Smooth muscle cell (in vitro differentiated cells): ENCODE measurements around the gene WDR27. TPM values are rescaled to one million over a fixed set of nuclear protein-coding genes. Genes with fewer than 3 reads are reported as not detected.

Experiments used
- DNase-seq: peaks from one replicate; lab custom pipeline; 2025; ENCODE audit not compliant: unreplicated experiment; lab: John Stamatoyannopoulos, UW
- H2AFZ ChIP-seq: fragments of 200-600 bp; sonication (generic); 2 replicates; pipeline ENCODE4 v1.6.0; 2016; ENCODE audit warnings: antibody characterized with exemption, low read depth, mild to moderate bottlenecking
- H3F3A ChIP-seq: fragments of 200-600 bp; sonication (generic); 2 replicates; pipeline ENCODE4 v1.6.0; 2017; ENCODE audit warnings: antibody characterized with exemption, low read depth
- H3K27ac ChIP-seq: fragments of 200-600 bp; sonication (generic); 2 replicates; pipeline ENCODE4 v1.5.1; 2016; ENCODE audit warnings: low read depth, mild to moderate bottlenecking
- H3K27me3 ChIP-seq: fragments of 200-600 bp; sonication (generic); 2 replicates; pipeline ENCODE4 v1.6.1; 2016; ENCODE audit warnings: low read depth, mild to moderate bottlenecking
- H3K36me3 ChIP-seq: fragments of 200-600 bp; sonication (generic); 2 replicates; pipeline ENCODE4 v1.5.1; 2016; ENCODE audit warnings: low read depth
- H3K4me1 ChIP-seq: fragments of 200-600 bp; sonication (generic); 2 replicates; pipeline ENCODE4 v1.5.1; 2016; ENCODE audit warnings: low read depth
- H3K4me2 ChIP-seq: fragments of 200-600 bp; sonication (generic); 2 replicates; pipeline ENCODE4 v1.6.0; 2016; ENCODE audit warnings: mild to moderate bottlenecking
- H3K4me3 ChIP-seq: fragments of 200-600 bp; sonication (generic); 2 replicates; pipeline ENCODE4 v1.5.1; 2016; ENCODE audit warnings: mild to moderate bottlenecking
- H3K79me2 ChIP-seq: fragments of 200-600 bp; sonication (generic); 2 replicates; pipeline ENCODE4 v1.6.0; 2016; ENCODE audit warnings: low read depth, mild to moderate bottlenecking
- H3K9ac ChIP-seq: fragments of 200-600 bp; sonication (generic); 2 replicates; pipeline ENCODE4 v1.6.0; 2016; ENCODE audit warnings: low read depth
- H3K9me3 ChIP-seq: fragments of 200-600 bp; sonication (generic); replicated peaks from 2 replicates; pipeline ENCODE4 v1.5.1; 2016; ENCODE audit warnings: low read depth
- H4K20me1 ChIP-seq: fragments of 200-600 bp; sonication (generic); 2 replicates; pipeline ENCODE4 v1.6.0; 2016; ENCODE audit warnings: low read depth
- CTCF ChIP-seq: fragments of 200-600 bp; sonication (generic); IDR thresholded peaks from 2 replicates; pipeline ENCODE4 v1.5.1; 2017; ENCODE audit warnings: borderline replicate concordance, mild to moderate bottlenecking, antibody characterized with exemption; ENCODE audit not compliant: insufficient read depth, poor library complexity, severe bottlenecking
- WGBS: methylation state at CpG from one replicate; pipeline ENCODE4 v1.1.7; 2016; ENCODE audit warnings: low lambda C conversion rate; 5-methylcytosine and 5-hydroxymethylcytosine counted together
- polyA plus RNA-seq: library from polyadenylated mRNA; unstranded; fragments of >200 nt; fragmentation: Nextera tagmentation; extraction: Ambion mirVana; gene quantifications from 2 replicates; pipeline ENCODE4 v1.2.1, GENCODE V29; 2016
- total RNA-seq: library from RNA; depleted of rRNA; stranded (reverse); fragments of >200 nt; gene quantifications from 2 replicates; pipeline ENCODE4 v1.2.3, GENCODE V29; 2014

WDR27 gene
- total and polyA plus RNA-seq, 2 experiments from 2014 or later, result 26.0 to 47.0 TPM

- 97% methylated on average over 8 of the region's 8 CpGs for WGBS
- no peaks in the 10 kb centered on the region for H3K27me3 ChIP-seq
- H3K36me3 ChIP-seq, result peaks cover 3% of the 10 kb centered on the region
- no peaks in the 10 kb centered on the region for H3F3A ChIP-seq
- no peak overlapping the region for H3K27ac ChIP-seq
- H3K9me3 ChIP-seq, result no peaks in the 10 kb centered on the region
- no peaks in the 10 kb centered on the region for H3K4me1 ChIP-seq
- no peak for DNase-seq
- no peak overlapping the region for H2AFZ ChIP-seq
- no peak for TF ChIP-seq CTCF
- H3K79me2 ChIP-seq, result no peaks in the 10 kb centered on the region
- no peak overlapping the region for H3K4me2 ChIP-seq
- no peak overlapping the region for H3K9ac ChIP-seq
- H4K20me1 ChIP-seq, result no peaks in the 10 kb centered on the region
- no peak overlapping the region for H3K4me3 ChIP-seq
These were observed 38.4 kb downstream of the WDR27 start for GRCh38 chr6:169663468-169663867.

GRCh38 chr6:169661391-169661756 lies 40.5 kb downstream of the WDR27 start:
- 94% methylated on average over 7 of the region's 7 CpGs for WGBS
- Histone ChIP-seq H2AFZ (no peak overlapping the region), H3K36me3 (no peaks in the 10 kb centered on the region), H3F3A (no peaks in the 10 kb centered on the region), H4K20me1 (no peaks in the 10 kb centered on the region), H3K4me1 (no peaks in the 10 kb centered on the region), H3K9ac (no peak overlapping the region), H3K4me2 (no peak overlapping the region), H3K4me3 (no peak overlapping the region), H3K79me2 (no peaks in the 10 kb centered on the region), H3K27ac (no peak overlapping the region), H3K27me3 (no peaks in the 10 kb centered on the region), H3K9me3 (no peaks in the 10 kb centered on the region)
- no peak for DNase-seq
- no peak for TF ChIP-seq CTCF

- Histone ChIP-seq H3K36me3 (no peaks in the 10 kb centered on the region), H4K20me1 (no peaks in the 10 kb centered on the region), H3K4me1 (no peaks in the 10 kb centered on the region), H3F3A (no peaks in the 10 kb centered on the region), H2AFZ (no peak overlapping the region), H3K27me3 (no peaks in the 10 kb centered on the region), H3K4me2 (no peak overlapping the region), H3K4me3 (no peak overlapping the region), H3K27ac (no peak overlapping the region), H3K9me3 (no peaks in the 10 kb centered on the region), H3K9ac (no peak overlapping the region), H3K79me2 (no peaks in the 10 kb centered on the region)
- no peak for TF ChIP-seq CTCF
- WGBS, result 96% methylated on average over 26 of the region's 26 CpGs
- no peak for DNase-seq
These were observed 41.0 kb downstream of the WDR27 start for GRCh38 chr6:169660751-169661390.

GRCh38 chr6:169659820-169660610 lies 41.8 kb downstream of the WDR27 start:
- Histone ChIP-seq H3K4me1 (no peaks in the 10 kb centered on the region), H3K79me2 (no peaks in the 10 kb centered on the region), H3K36me3 (no peaks in the 10 kb centered on the region), H3F3A (no peaks in the 10 kb centered on the region), H3K4me3 (no peak overlapping the region), H3K9me3 (no peaks in the 10 kb centered on the region), H2AFZ (no peak overlapping the region), H3K9ac (no peak overlapping the region), H3K4me2 (no peak overlapping the region), H3K27ac (no peak overlapping the region), H3K27me3 (no peaks in the 10 kb centered on the region), H4K20me1 (no peaks in the 10 kb centered on the region)
- no peak for TF ChIP-seq CTCF
- WGBS, result 98% methylated on average over 23 of the region's 26 CpGs
- no peak for DNase-seq
